GM12878 (cell line): ENCODE data around the gene MORC3. TPM values are rescaled to one million over a fixed set of nuclear protein-coding genes. Genes with fewer than 3 reads are reported as not detected.

ENCODE experiments used
- ATAC-seq: fragments of 200-7000 bp; cut with Tn5 transposase; 3 replicates; pipeline ENCODE4 v1.9.1; 2020; ENCODE audit warnings: mild to moderate bottlenecking, moderate library complexity
- BruUV-seq: library from RNA; stranded (reverse); fragments of 400-500 nt; replicated peaks from 2 replicates; lab custom pipeline; 2021; lab: Mats Ljungman, UMichigan
- CTCF ChIA-PET: fragments of 300-600 bp; sonication (Branson Sonifier 250); formaldehyde crosslinking; extraction: SDS; loops from one replicate; lab custom pipeline; 2021; ENCODE audit warnings: inconsistent platforms; lab: Yijun Ruan, JAX
- POLR2A ChIA-PET: fragments of 350-600 bp; formaldehyde crosslinking; extraction: SDS; loops from one replicate; lab custom pipeline; 2021; ENCODE audit warnings: inconsistent platforms; lab: Charles Lee
- RAD21 ChIA-PET: fragments of 300-600 bp; sonication (Branson Sonifier 250); formaldehyde crosslinking; loops from one replicate; lab custom pipeline; 2023; ENCODE audit warnings: antibody characterized with exemption; ENCODE audit not compliant: unreplicated experiment; lab: Charles Lee
- SMC1A ChIA-PET: fragments of 300-600 bp; sonication (Branson Sonifier 250); formaldehyde crosslinking; loops from one replicate; lab custom pipeline; 2023; ENCODE audit not compliant: unreplicated experiment, uncharacterized antibody; lab: Charles Lee
- DNase-seq: peaks from one replicate; pipeline ENCODE4 v3.0.0-alpha.2; 2011; ENCODE audit warnings: low read depth, low spot score
- FAIRE-seq: peaks from 3 replicates; lab custom pipeline; 2011; peaks lifted over from hg19 to GRCh38; lab: Jason Lieb, UNC
- H2AFZ ChIP-seq: 2 replicates; pipeline ENCODE4 v1.6.0; 2011; ENCODE audit warnings: low read depth, low read length, control low read depth; ENCODE audit not compliant: control insufficient read depth
- H3K27ac ChIP-seq: 2 replicates; pipeline ENCODE4 v1.5.1; 2011; ENCODE audit warnings: control low read depth; ENCODE audit not compliant: control insufficient read depth, insufficient read depth
- H3K27me3 ChIP-seq, 2 experiments: replicated peaks in 1 of 2; 2 replicates each; pipeline versions ENCODE4 v1.6.0 to v1.6.1; 2011; ENCODE audit warnings: low read length in 1 of 2; ENCODE audit not compliant: control insufficient read depth in 2 of 2, insufficient read depth in 2 of 2
- H3K36me3 ChIP-seq, 2 experiments: 2 replicates each; pipeline ENCODE4 v1.5.1; 2011; ENCODE audit warnings: low read length in 1 of 2; ENCODE audit not compliant: control insufficient read depth in 2 of 2, insufficient read depth in 2 of 2
- H3K4me1 ChIP-seq: 2 replicates; pipeline ENCODE4 v1.6.1; 2011; ENCODE audit warnings: mild to moderate bottlenecking, low read length, moderate library complexity, mixed read lengths; ENCODE audit not compliant: control insufficient read depth, insufficient read depth
- H3K4me2 ChIP-seq: 2 replicates; pipeline ENCODE4 v1.6.0; 2011; ENCODE audit warnings: control low read depth; ENCODE audit not compliant: control insufficient read depth, insufficient read depth
- H3K4me3 ChIP-seq: fragments of 200-600 bp; sonication (generic); 2 replicates; pipeline ENCODE4 v1.5.1; 2016
- H3K79me2 ChIP-seq: 2 replicates; pipeline ENCODE4 v1.6.0; 2011; ENCODE audit warnings: low read length; ENCODE audit not compliant: control insufficient read depth, insufficient read depth
- H3K9ac ChIP-seq: 2 replicates; pipeline ENCODE4 v1.8.0; 2011; ENCODE audit warnings: low read length, control low read depth, mixed read lengths; ENCODE audit not compliant: control insufficient read depth, insufficient read depth
- H3K9me3 ChIP-seq: replicated peaks from 3 replicates; pipeline ENCODE4 v1.5.1; 2011; ENCODE audit warnings: mild to moderate bottlenecking, low read length; ENCODE audit not compliant: control insufficient read depth, insufficient read depth
- H4K20me1 ChIP-seq: 2 replicates; pipeline ENCODE4 v1.6.0; 2011; ENCODE audit not compliant: control insufficient read depth, insufficient read depth
- GABPA ChIP-seq: IDR thresholded peaks from 2 replicates; pipeline ENCODE4 v1.6.1; 2014; ENCODE audit warnings: antibody characterized with exemption, low read depth, mild to moderate bottlenecking, inconsistent platforms
- KLF5 ChIP-seq: fragments of 450-650 bp; IDR thresholded peaks from 2 replicates; pipeline ENCODE4 v1.6.1; 2014; ENCODE audit warnings: mild to moderate bottlenecking; ENCODE audit not compliant: partially characterized antibody
- MEF2B ChIP-seq: fragments of 450-650 bp; IDR thresholded peaks from 2 replicates; pipeline ENCODE4 v1.6.1; 2018; ENCODE audit warnings: mild to moderate bottlenecking, moderate library complexity; ENCODE audit not compliant: partially characterized antibody, poor library complexity, severe bottlenecking
- NFYA ChIP-seq: IDR thresholded peaks from 2 replicates; pipeline ENCODE4 v1.6.1; 2011; ENCODE audit warnings: low read depth, mild to moderate bottlenecking, low read length, improper control_type of control experiment, borderline replicate concordance
- PBX3 ChIP-seq: IDR thresholded peaks from 2 replicates; pipeline ENCODE4 v1.6.1; 2011; ENCODE audit warnings: mild to moderate bottlenecking, low read depth, low read length, moderate library complexity; ENCODE audit not compliant: insufficient replicate concordance
- RAD51 ChIP-seq: fragments of 450-650 bp; IDR thresholded peaks from 2 replicates; pipeline ENCODE4 v1.6.1; 2016; ENCODE audit warnings: moderate library complexity, mild to moderate bottlenecking, inconsistent platforms
- SMAD1 ChIP-seq: fragments of 450-650 bp; IDR thresholded peaks from 2 replicates; pipeline ENCODE4 v1.6.1; 2018; ENCODE audit warnings: mild to moderate bottlenecking, low read depth; ENCODE audit not compliant: partially characterized antibody
- SREBF1 ChIP-seq: IDR thresholded peaks from 2 replicates; pipeline ENCODE4 v1.6.1; 2012; ENCODE audit warnings: mild to moderate bottlenecking, low read length
- WGBS: methylation state at CpG from one replicate; pipeline ENCODE4 v1.1.6; 2016; ENCODE audit warnings: low lambda C conversion rate; ENCODE audit not compliant: insufficient replicate concordance, insufficient coverage; ENCODE audit errors: missing lambda C conversion rate; 5-methylcytosine and 5-hydroxymethylcytosine counted together
- in situ Hi-C: fragments of 300-500 bp; cut with MboI; formaldehyde crosslinking; loops from 9 replicates; pipeline ENCODE4 v1.14.3; 2018; ENCODE audit warnings: mixed read lengths
- intact Hi-C: fragments of 100-400 bp; cut with micrococcal nuclease; formaldehyde crosslinking; loops from one replicate; pipeline ENCODE4 v1.14.2; 2022; ENCODE audit not compliant: unreplicated experiment
- polyA plus RNA-seq, 11 experiments: library from polyadenylated mRNA; depleted of rRNA in 4 of 11; unstranded in 6 of 11; stranded (reverse) in 5 of 11; fragments of >200 nt; fragmentation: Nextera tagmentation in 4 of 11; fragmentation: Illumina TruSeq in 1 of 11; extraction: Ambion mirVana in 4 of 11; extraction: Trizol in 1 of 11; gene quantifications; 1 replicate in 1 of 11; 2 replicates in 10 of 11; pipeline versions ENCODE4 v1.2.1 to v1.2.3, GENCODE V29; 2011 to 2016; ENCODE audit warnings: inconsistent platforms in 2 of 11, missing spikeins in 2 of 11, low read depth in 1 of 11
- total RNA-seq, 4 experiments: library from RNA; depleted of rRNA in 3 of 4; stranded (reverse); fragments of >200 nt in 3 of 4; fragmentation: Illumina TruSeq in 1 of 4; extraction: Trizol in 1 of 4; gene quantifications; 2 replicates each; pipeline versions ENCODE4 v1.2.1 to v1.2.3, GENCODE V29; 2013 to 2021

The MORC3 gene
- total and polyA plus RNA-seq, 10 of the 15 experiments (the other 5 are each of a cell fraction or from before 2014, with no cell fraction given) = 5.5 to 29.9 (median 16.3) TPM

DNA sequence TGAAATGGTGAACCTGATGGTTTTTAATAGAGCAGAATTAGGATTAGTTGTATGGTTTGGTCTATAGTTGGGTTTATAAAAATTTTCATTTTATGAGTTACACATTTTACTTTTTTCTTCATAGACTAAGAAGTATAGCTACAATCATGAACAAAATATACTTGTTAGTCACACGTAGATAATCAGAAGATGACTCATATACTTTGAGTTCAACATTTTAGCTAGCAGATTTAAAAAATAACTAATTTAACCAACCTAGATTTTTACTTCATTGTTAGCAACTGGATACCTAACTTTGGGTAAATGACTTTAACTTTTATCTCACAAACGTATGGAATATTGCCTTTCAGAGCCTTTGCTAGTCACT is 27.9 kb downstream of the MORC3 start (continued):
- TF ChIP-seq SREBF1 = no peak
- no peak for TF ChIP-seq NFYA
- TF ChIP-seq GABPA = no peak
- no peak for TF ChIP-seq PBX3

DNA sequence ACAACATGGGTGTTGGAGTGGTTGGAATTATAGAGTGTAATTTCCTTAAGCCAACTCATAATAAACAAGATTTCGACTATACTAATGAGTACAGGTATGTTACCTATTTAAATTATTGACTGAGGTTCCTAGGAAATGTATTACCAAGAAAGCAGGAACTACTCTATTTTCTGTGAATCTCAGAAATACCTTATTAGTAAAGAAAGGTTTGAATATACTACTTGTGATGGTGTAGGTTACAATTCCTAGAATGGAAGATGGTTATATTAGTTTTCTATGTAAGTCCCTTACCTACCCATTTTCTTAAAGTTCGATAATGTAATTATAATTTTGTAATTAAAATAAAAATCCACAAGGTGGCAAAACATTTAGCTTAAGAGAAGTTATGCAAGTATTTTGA is 29.3 kb downstream of the MORC3 start:
- POLR2A ChIA-PET = no interaction called here
- no peak overlapping the region for H3K9ac ChIP-seq
- no peaks in the 10 kb centered on the region for H3K4me1 ChIP-seq
- no peak for ATAC-seq
- no peak for DNase-seq
- H3K27me3 ChIP-seq = no peaks in the 10 kb centered on the region
- FAIRE-seq = no peak
- SMC1A ChIA-PET = interaction anchor here (1.2 kb wide), 1 partner anchor 29 kb away, joined by 3 read pairs; no protein-coding TSS in a partner anchor
- peaks cover 8 to 18% of the 10 kb centered on the region in 2 experiments for H3K36me3 ChIP-seq
- no peak overlapping the region for H2AFZ ChIP-seq
- H3K4me3 ChIP-seq = no peak overlapping the region
- H4K20me1 ChIP-seq = no peaks in the 10 kb centered on the region
- H3K27ac ChIP-seq = no peak overlapping the region
- RAD21 ChIA-PET = no interaction called here
- WGBS = 100% methylated on average over 2 of the region's 2 CpGs
- CTCF ChIA-PET = interaction anchor here (0.6 to 1.0 kb wide), 2 partner anchors 54 to 208 kb away, joined by 3 read pairs; no protein-coding TSS in a partner anchor
- H3K79me2 ChIP-seq = no peaks in the 10 kb centered on the region
- H3K4me2 ChIP-seq = no peak overlapping the region
- TF ChIP-seq RAD51 = no peak
- no peak for TF ChIP-seq SMAD1
- TF ChIP-seq KLF5 = no peak
- no peak for TF ChIP-seq MEF2B
- intact Hi-C loops (no loop called here), in situ Hi-C loops (no loop called here)
- H3K9me3 ChIP-seq = no peaks in the 10 kb centered on the region
- no TSS peak for BruUV-seq
